A549 (cell line): Measurements from ENCODE around the gene CCDC142. TPM values are rescaled to one million over a fixed set of nuclear protein-coding genes. Genes with fewer than 3 reads are reported as not detected.
A peak's percentile ranks its signal among the peaks of the same experiment; 100 is the strongest.

Experiments used
- ATOH8 ChIP-seq: fragments of 250-450 bp; sonication (Bioruptor Pico); IDR thresholded peaks from 2 replicates; pipeline ENCODE4 v1.5.0; 2020; ENCODE audit warnings: low read depth, mild to moderate bottlenecking, moderate library complexity
- BCL3 ChIP-seq: fragments of >200 bp; sonication (Bioruptor Twin); formaldehyde crosslinking; IDR thresholded peaks from 3 replicates; pipeline ENCODE4 v1.6.1; 2016
- BHLHE40 ChIP-seq: IDR thresholded peaks from 2 replicates; pipeline ENCODE4 v1.6.1; 2012; ENCODE audit warnings: low read depth, low read length, inconsistent platforms
- CEBPB ChIP-seq, 2 experiments: fragments of >200 bp in 1 of 2; sonication (Bioruptor Twin) in 1 of 2; formaldehyde crosslinking in 1 of 2; IDR thresholded peaks; 2 replicates each; pipeline ENCODE4 v1.6.1; 2012 to 2016
- CHD4 ChIP-seq: fragments of 200-600 bp; sonication (generic); IDR thresholded peaks from 2 replicates; pipeline ENCODE4 v1.6.1; 2016; ENCODE audit warnings: antibody characterized with exemption, mild to moderate bottlenecking, borderline replicate concordance
- CTCF ChIP-seq: fragments of >200 bp; sonication (Bioruptor Twin); formaldehyde crosslinking; IDR thresholded peaks from 3 replicates; pipeline ENCODE4 v1.5.1; 2016
- E2F6 ChIP-seq: IDR thresholded peaks from 2 replicates; pipeline ENCODE4 v1.6.1; 2012; ENCODE audit warnings: low read depth, borderline replicate concordance
- EHMT2 ChIP-seq: fragments of 200-600 bp; sonication (generic); IDR thresholded peaks from 2 replicates; pipeline ENCODE4 v1.6.1; 2016; ENCODE audit warnings: antibody characterized with exemption, low read depth, mild to moderate bottlenecking, moderate library complexity
- EP300 ChIP-seq, 2 experiments: fragments of >200 bp; sonication (Bioruptor Twin); formaldehyde crosslinking; IDR thresholded peaks; 2 replicates in 1 of 2; 3 replicates in 1 of 2; pipeline ENCODE4 v1.6.1; 2016 to 2017
- FOXS1 ChIP-seq: fragments of 250-450 bp; sonication (Bioruptor Pico); IDR thresholded peaks from 2 replicates; pipeline ENCODE4 v1.5.0; 2020; ENCODE audit warnings: mild to moderate bottlenecking, moderate library complexity
- HDAC2 ChIP-seq: fragments of 200-600 bp; sonication (generic); IDR thresholded peaks from 2 replicates; pipeline ENCODE4 v1.6.1; 2016
- HEYL ChIP-seq: fragments of 250-450 bp; sonication (Bioruptor Pico); IDR thresholded peaks from 2 replicates; pipeline ENCODE4 v1.8.0; 2021; ENCODE audit warnings: mild to moderate bottlenecking, moderate library complexity
- HMGXB4 ChIP-seq: fragments of 250-450 bp; sonication (Bioruptor Pico); IDR thresholded peaks from 2 replicates; pipeline ENCODE4 v1.5.0; 2021; ENCODE audit warnings: mild to moderate bottlenecking, moderate library complexity, borderline replicate concordance
- HOXA7 ChIP-seq: fragments of 250-450 bp; sonication (Bioruptor Pico); IDR thresholded peaks from 2 replicates; pipeline ENCODE4 v1.5.0; 2020; ENCODE audit warnings: mild to moderate bottlenecking, moderate library complexity
- HOXB13 ChIP-seq: fragments of 250-450 bp; sonication (Bioruptor Pico); IDR thresholded peaks from 2 replicates; pipeline ENCODE4 v1.5.0; 2020; ENCODE audit warnings: low read depth, mild to moderate bottlenecking, moderate library complexity
- JUN ChIP-seq, 2 experiments: fragments of >200 bp; sonication (Bioruptor Twin); formaldehyde crosslinking; IDR thresholded peaks; 2 replicates in 1 of 2; 3 replicates in 1 of 2; pipeline ENCODE4 v1.6.1; 2016 to 2017
- JUNB ChIP-seq: fragments of >200 bp; sonication (Bioruptor Twin); formaldehyde crosslinking; IDR thresholded peaks from 2 replicates; pipeline ENCODE4 v1.6.1; 2016
- KDM1A ChIP-seq: fragments of 200-600 bp; sonication (generic); IDR thresholded peaks from 2 replicates; pipeline ENCODE4 v1.6.1; 2016; ENCODE audit warnings: low read depth, mild to moderate bottlenecking
- KDM5A ChIP-seq: fragments of 200-600 bp; sonication (generic); IDR thresholded peaks from 2 replicates; pipeline ENCODE4 v1.6.1; 2016; ENCODE audit warnings: antibody characterized with exemption, mild to moderate bottlenecking
- MAZ ChIP-seq: fragments of 150-350 bp; IDR thresholded peaks from 2 replicates; pipeline ENCODE4 v1.6.1; 2014; ENCODE audit warnings: antibody characterized with exemption, low read depth, low read length, borderline replicate concordance
- NFE2L2 ChIP-seq: fragments of 150-350 bp; conservative IDR thresholded peaks from 2 replicates; pipeline ENCODE4 v1.6.1; 2014; ENCODE audit warnings: low read length
- NPAS2 ChIP-seq: fragments of 250-450 bp; sonication (Bioruptor Pico); IDR thresholded peaks from 2 replicates; pipeline ENCODE4 v1.8.0; 2022; ENCODE audit warnings: mild to moderate bottlenecking, moderate library complexity, borderline replicate concordance
- PBX3 ChIP-seq: IDR thresholded peaks from 2 replicates; pipeline ENCODE4 v1.6.1; 2012
- POLR2AphosphoS2 ChIP-seq: conservative IDR thresholded peaks from 2 replicates; pipeline ENCODE4 v1.6.1; 2012; ENCODE audit warnings: low read length, improper control_type of control experiment, inconsistent platforms
- RARB ChIP-seq: fragments of 250-450 bp; sonication (Bioruptor Pico); IDR thresholded peaks from 2 replicates; pipeline ENCODE4 v1.8.0; 2021; ENCODE audit warnings: mild to moderate bottlenecking, moderate library complexity
- RCOR1 ChIP-seq: fragments of 150-350 bp; IDR thresholded peaks from 2 replicates; pipeline ENCODE4 v1.6.1; 2014; ENCODE audit warnings: antibody characterized with exemption, low read length, low read depth
- RNF2 ChIP-seq: fragments of 200-600 bp; sonication (generic); IDR thresholded peaks from 2 replicates; pipeline ENCODE4 v1.6.1; 2016; ENCODE audit warnings: low read depth, mild to moderate bottlenecking, antibody characterized with exemption, moderate library complexity, borderline replicate concordance
- SMC3 ChIP-seq: fragments of >200 bp; sonication (Bioruptor Twin); formaldehyde crosslinking; IDR thresholded peaks from 3 replicates; pipeline ENCODE4 v1.6.1; 2018; ENCODE audit warnings: inconsistent platforms
- TP53 ChIP-seq: fragments of 250-450 bp; sonication (Bioruptor Pico); IDR thresholded peaks from 2 replicates; pipeline ENCODE4 v1.5.0; 2021; ENCODE audit warnings: mild to moderate bottlenecking, moderate library complexity
- USF2 ChIP-seq: fragments of 450-650 bp; IDR thresholded peaks from 2 replicates; pipeline ENCODE4 v1.6.1; 2014; ENCODE audit warnings: antibody characterized with exemption
- ZC3H11A ChIP-seq: fragments of 450-650 bp; IDR thresholded peaks from 2 replicates; pipeline ENCODE4 v1.6.1; 2014; ENCODE audit warnings: antibody characterized with exemption, mild to moderate bottlenecking
- polyA plus RNA-seq, 4 experiments: library from polyadenylated mRNA; depleted of rRNA in 3 of 4; stranded (reverse); fragments of >200 nt; fragmentation: RNase III in 1 of 4; extraction: RNeasy Plus Mini Kit Qiagen cat#74134 plus additional on column Dnase treatment in 1 of 4; gene quantifications; 2 replicates in 3 of 4; 3 replicates in 1 of 4; pipeline ENCODE4 v1.2.3, GENCODE V29; 2011 to 2017

CCDC142 gene
- polyA plus RNA-seq, 2 of the 4 experiments (the other 2 are of a cell fraction) = 6.8 to 12.8 TPM

GRCh38 chr2:74529357-74530238, 46.8 kb upstream of the CCDC142 start, which contains the start of the genes AUP1 and HTRA2 (continued):
- TF ChIP-seq NPAS2 (CRISPR knock-in tag) = no peak
- TF ChIP-seq KDM5A = peak; percentile 98
- no peak for TF ChIP-seq KDM1A
- TF ChIP-seq RCOR1 = no peak
- no peak for TF ChIP-seq EHMT2
- no peak for TF ChIP-seq SMC3
- no peak for TF ChIP-seq CHD4
- no peak for TF ChIP-seq CEBPB (IDR thresholded peaks at IDR 0.05)
- no peak for TF ChIP-seq ZC3H11A
- 0 out of 2 replicates have a peak, but pooled peaks have one; percentile 34 for TF ChIP-seq HMGXB4 (CRISPR knock-in tag)
- TF ChIP-seq NFE2L2 = no peak
- TF ChIP-seq E2F6 = peak; percentile 74; the same call in 1 of the 2 replicates
- no peak for TF ChIP-seq HEYL (CRISPR knock-in tag)
- no peak for TF ChIP-seq POLR2AphosphoS2
- peak; percentile 52; the same call in 1 of the 2 replicates for TF ChIP-seq MAZ
- TF ChIP-seq ATOH8 (CRISPR knock-in tag) = no peak
- TF ChIP-seq RARB (CRISPR knock-in tag) = no peak
- no peak; the same call in 2 of the 3 replicates for TF ChIP-seq CTCF
- peak; percentile 83 for TF ChIP-seq BCL3
- no peak for TF ChIP-seq TP53
- no peak for TF ChIP-seq USF2
- no peak for TF ChIP-seq HOXB13 (CRISPR knock-in tag)
- TF ChIP-seq RNF2 = no peak
- no peak for TF ChIP-seq FOXS1
- no peak for TF ChIP-seq BHLHE40
- peak; percentile 88; the same call in 1 of the 2 replicates for TF ChIP-seq HDAC2
- TF ChIP-seq PBX3 = peak; percentile 77
- TF ChIP-seq JUN (IDR thresholded peaks at IDR 0.05) = peak; percentile 82 to 98
- no peak for TF ChIP-seq JUNB
- no peak for TF ChIP-seq HOXA7 (CRISPR knock-in tag)
- TF ChIP-seq EP300 (IDR thresholded peaks at IDR 0.05) = no peak
